HG03196 (cell line): Measurements from ENCODE around the gene MYL9.

Experiments
- ATAC-seq: cut with Tn5 transposase; IDR thresholded peaks from one replicate; pipeline ENCODE4 v1.9.1; 2021; ENCODE audit not compliant: unreplicated experiment

MYL9 gene

GRCh38 chr20:36525620-36526365 lies 15.5 kb upstream of the MYL9 start:
- ATAC-seq, result no peak

GRCh38 chr20:36526521-36527011 lies 14.8 kb upstream of the MYL9 start:
- no peak for ATAC-seq

- ATAC-seq, result no peak
These were observed 13.8 kb upstream of the MYL9 start for GRCh38 chr20:36527331-36528125.

- no peak for ATAC-seq
These were observed 13.0 kb upstream of the MYL9 start for GRCh38 chr20:36528176-36528874.

- no peak for ATAC-seq
These were observed 12.4 kb upstream of the MYL9 start for GRCh38 chr20:36528875-36529417.

GRCh38 chr20:36532388-36532787 lies 8.9 kb upstream of the MYL9 start:
- no peak for ATAC-seq

- ATAC-seq, result no peak
These were observed 8.5 kb upstream of the MYL9 start for GRCh38 chr20:36532822-36533221.

- no peak for ATAC-seq
These were observed 3.1 kb upstream of the MYL9 start for GRCh38 chr20:36538026-36538722.

- no peak for ATAC-seq
These were observed 638 bp upstream of the MYL9 start for GRCh38 chr20:36540551-36541211.

GRCh38 chr20:36541768-36542488 lies 609 bp downstream of the MYL9 start:
- ATAC-seq, result no peak

- no peak for ATAC-seq
These were observed 1.3 kb downstream of the MYL9 start for GRCh38 chr20:36542516-36543183.

- no peak for ATAC-seq
These were observed 2.1 kb downstream of the MYL9 start for GRCh38 chr20:36543184-36544133.

- ATAC-seq, result no peak
These were observed 3.1 kb downstream of the MYL9 start for GRCh38 chr20:36544134-36545018.

- ATAC-seq, result no peak
These were observed 4.9 kb downstream of the MYL9 start for GRCh38 chr20:36546111-36546736.

GRCh38 chr20:36547186-36548005 lies 6.1 kb downstream of the MYL9 start:
- ATAC-seq, result no peak

- ATAC-seq, result no peak
These were observed 6.6 kb downstream of the MYL9 start for GRCh38 chr20:36548006-36548315.
